Astrocyte of the spinal cord (primary cell): ENCODE measurements around the gene CCN2.

Source experiments
- DNase-seq: peaks from one replicate; pipeline ENCODE4 v3.0.0; 2011; ENCODE audit warnings: low read depth, low spot score
- H3K4me3 ChIP-seq: 2 replicates; pipeline ENCODE4 v1.5.1; 2011; ENCODE audit warnings: low read depth, mild to moderate bottlenecking, low read length, moderate library complexity
- CTCF ChIP-seq: IDR thresholded peaks from 2 replicates; pipeline ENCODE4 v1.5.1; 2012; ENCODE audit warnings: low read depth, mild to moderate bottlenecking, low read length, inconsistent platforms
- in situ Hi-C: cut with HindIII; loops from 2 replicates; pipeline ENCODE4 v1.10.0; 2017; ENCODE audit warnings: low sequenced_read_pairs

CCN2 gene

GRCh38 chr6:131992557-131992956 lies 41.4 kb upstream of the CCN2 start:
- TF ChIP-seq CTCF: no peak
- no peak overlapping the region for H3K4me3 ChIP-seq
- DNase-seq: no peak
- in situ Hi-C loops: no loop called here

- no peak overlapping the region for H3K4me3 ChIP-seq
- TF ChIP-seq CTCF: no peak
- in situ Hi-C loops: no loop called here
- DNase-seq: no peak
Observed at GRCh38 chr6:131989036-131989435, 37.9 kb upstream of the CCN2 start.

- DNase-seq: peak; percentile 96
- TF ChIP-seq CTCF: no peak
- in situ Hi-C loops: no loop called here
- H3K4me3 ChIP-seq: no peak overlapping the region
Observed at GRCh38 chr6:131982740-131983259, 31.6 kb upstream of the CCN2 start.

GRCh38 chr6:131981624-131981978 lies 30.4 kb upstream of the CCN2 start:
- in situ Hi-C loops: no loop called here
- DNase-seq: no peak
- no peak for TF ChIP-seq CTCF
- no peak overlapping the region for H3K4me3 ChIP-seq

- no peak for DNase-seq
Observed at GRCh38 chr6:131980791-131981623, 29.8 kb upstream of the CCN2 start.

GRCh38 chr6:131980338-131980790 lies 29.2 kb upstream of the CCN2 start:
- no peak for DNase-seq
- TF ChIP-seq CTCF: no peak
- in situ Hi-C loops: no loop called here
- H3K4me3 ChIP-seq: no peak overlapping the region

More at GRCh38 chr6:131980791-131981623, 29.8 kb upstream of the CCN2 start:
- in situ Hi-C loops: no loop called here
- no peak overlapping the region for H3K4me3 ChIP-seq
- no peak for TF ChIP-seq CTCF
